Breast epithelium (tissue), 3 donors: ENCODE data around the gene OR51V1.
"Not testable (repeated sequence)": the region's sequence is repeated elsewhere in the genome, so short reads cannot be mapped to it uniquely, and the experiment has no call there.

Experiments
- POLR2AphosphoS5 ChIP-seq, 3 donors: sonication (generic); formaldehyde crosslinking; IDR thresholded peaks; one replicate each; pipeline ENCODE4 v1.6.1; 2017; ENCODE audit warnings: antibody characterized with exemption in 3 of 3
- TF ChIP-seq, protein P1 (sequence below), 3 donors: fragments of 450-650 bp; IDR thresholded peaks; one replicate each; pipeline ENCODE4 v1.5.1; 2016 to 2017; ENCODE audit warnings: antibody characterized with exemption in 3 of 3, mild to moderate bottlenecking in 3 of 3, moderate library complexity in 3 of 3

GRCh38 chr11:5249807-5250396 lies 49.4 kb upstream of the OR51V1 start, which contains the start of gene HBG1:
- not testable (repeated sequence) for TF ChIP-seq POLR2AphosphoS5 (IDR thresholded peaks at IDR 0.05)
- TF ChIP-seq, protein P1, sequence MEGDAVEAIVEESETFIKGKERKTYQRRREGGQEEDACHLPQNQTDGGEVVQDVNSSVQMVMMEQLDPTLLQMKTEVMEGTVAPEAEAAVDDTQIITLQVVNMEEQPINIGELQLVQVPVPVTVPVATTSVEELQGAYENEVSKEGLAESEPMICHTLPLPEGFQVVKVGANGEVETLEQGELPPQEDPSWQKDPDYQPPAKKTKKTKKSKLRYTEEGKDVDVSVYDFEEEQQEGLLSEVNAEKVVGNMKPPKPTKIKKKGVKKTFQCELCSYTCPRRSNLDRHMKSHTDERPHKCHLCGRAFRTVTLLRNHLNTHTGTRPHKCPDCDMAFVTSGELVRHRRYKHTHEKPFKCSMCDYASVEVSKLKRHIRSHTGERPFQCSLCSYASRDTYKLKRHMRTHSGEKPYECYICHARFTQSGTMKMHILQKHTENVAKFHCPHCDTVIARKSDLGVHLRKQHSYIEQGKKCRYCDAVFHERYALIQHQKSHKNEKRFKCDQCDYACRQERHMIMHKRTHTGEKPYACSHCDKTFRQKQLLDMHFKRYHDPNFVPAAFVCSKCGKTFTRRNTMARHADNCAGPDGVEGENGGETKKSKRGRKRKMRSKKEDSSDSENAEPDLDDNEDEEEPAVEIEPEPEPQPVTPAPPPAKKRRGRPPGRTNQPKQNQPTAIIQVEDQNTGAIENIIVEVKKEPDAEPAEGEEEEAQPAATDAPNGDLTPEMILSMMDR (IDR thresholded peaks at IDR 0.05), result not testable (repeated sequence)
